IPS-20b (cell line): ENCODE results near the gene ELAC2.

Experiments used
- H3K27ac ChIP-seq: one replicate; pipeline ENCODE4 v1.5.1; 2013; ENCODE audit warnings: low read length
- H3K27me3 ChIP-seq: 2 replicates; pipeline ENCODE4 v1.6.1; 2013; ENCODE audit warnings: mild to moderate bottlenecking, low read length, inconsistent platforms; ENCODE audit not compliant: insufficient read depth
- H3K36me3 ChIP-seq: 2 replicates; pipeline ENCODE4 v1.6.1; 2013; ENCODE audit warnings: low read depth, mild to moderate bottlenecking, inconsistent platforms, low read length, moderate library complexity; ENCODE audit not compliant: insufficient read depth
- H3K4me1 ChIP-seq: 2 replicates; pipeline ENCODE4 v1.6.1; 2013; ENCODE audit warnings: mild to moderate bottlenecking, control low read depth, inconsistent platforms, low read length, moderate library complexity; ENCODE audit not compliant: insufficient read depth
- H3K4me3 ChIP-seq: 2 replicates; pipeline ENCODE4 v1.5.1; 2013; ENCODE audit warnings: mild to moderate bottlenecking, low read length, inconsistent platforms
- H3K9ac ChIP-seq: 2 replicates; pipeline ENCODE4 v1.6.1; 2013; ENCODE audit warnings: low read depth, mild to moderate bottlenecking, inconsistent platforms, low read length, moderate library complexity
- H3K9me3 ChIP-seq: 2 replicates; pipeline ENCODE4 v1.6.1; 2013; ENCODE audit warnings: mild to moderate bottlenecking, low read depth, low read length, inconsistent platforms; ENCODE audit not compliant: insufficient read depth

The ELAC2 gene

GRCh38 chr17:13014801-13015200 lies 3.0 kb downstream of the ELAC2 start:
- no peak overlapping the region for H3K9ac ChIP-seq
- no peaks in the 10 kb centered on the region for H3K9me3 ChIP-seq
- H3K27me3 ChIP-seq = no peaks in the 10 kb centered on the region
- H3K4me3 ChIP-seq = no peak overlapping the region
- peaks cover 3% of the 10 kb centered on the region; the same call in 1 of the 2 replicates for H3K4me1 ChIP-seq
- H3K36me3 ChIP-seq = peaks cover 71% of the 10 kb centered on the region
- H3K27ac ChIP-seq = no peak overlapping the region

GRCh38 chr17:13010959-13011358 lies 6.9 kb downstream of the ELAC2 start:
- no peaks in the 10 kb centered on the region for H3K9me3 ChIP-seq
- H3K4me3 ChIP-seq = no peak overlapping the region
- H3K27me3 ChIP-seq = no peaks in the 10 kb centered on the region
- peaks cover 97% of the 10 kb centered on the region for H3K36me3 ChIP-seq
- no peak overlapping the region for H3K9ac ChIP-seq
- H3K4me1 ChIP-seq = no peaks in the 10 kb centered on the region
- H3K27ac ChIP-seq = no peak overlapping the region

- H3K27me3 ChIP-seq = no peaks in the 10 kb centered on the region
- no peak overlapping the region for H3K27ac ChIP-seq
- H3K9me3 ChIP-seq = no peaks in the 10 kb centered on the region
- H3K4me3 ChIP-seq = no peak overlapping the region
- peaks cover 97% of the 10 kb centered on the region for H3K36me3 ChIP-seq
- no peak overlapping the region for H3K9ac ChIP-seq
- no peaks in the 10 kb centered on the region for H3K4me1 ChIP-seq
Measured at GRCh38 chr17:13008461-13008860, 9.4 kb downstream of the ELAC2 start.

- peaks cover 95% of the 10 kb centered on the region for H3K36me3 ChIP-seq
Measured at GRCh38 chr17:13005530-13005929, 12.3 kb downstream of the ELAC2 start.

GRCh38 chr17:13004336-13004735 lies 13.5 kb downstream of the ELAC2 start:
- H3K4me1 ChIP-seq = no peaks in the 10 kb centered on the region
- H3K36me3 ChIP-seq = peaks cover 93% of the 10 kb centered on the region
- no peaks in the 10 kb centered on the region for H3K9me3 ChIP-seq
- H3K27ac ChIP-seq = no peak overlapping the region
- H3K4me3 ChIP-seq = no peak overlapping the region
- H3K27me3 ChIP-seq = no peaks in the 10 kb centered on the region
- no peak overlapping the region for H3K9ac ChIP-seq

More at GRCh38 chr17:13005530-13005929, 12.3 kb downstream of the ELAC2 start:
- Histone ChIP-seq H3K9me3 (no peaks in the 10 kb centered on the region), H3K4me1 (no peaks in the 10 kb centered on the region), H3K27me3 (no peaks in the 10 kb centered on the region), H3K27ac (no peak overlapping the region), H3K4me3 (no peak overlapping the region), H3K9ac (no peak overlapping the region)

GRCh38 chr17:13003927-13004326 lies 13.9 kb downstream of the ELAC2 start:
- Histone ChIP-seq H3K9me3 (no peaks in the 10 kb centered on the region), H3K27ac (no peak overlapping the region), H3K36me3 (peaks cover 93% of the 10 kb centered on the region), H3K9ac (no peak overlapping the region), H3K4me1 (no peaks in the 10 kb centered on the region), H3K4me3 (no peak overlapping the region), H3K27me3 (no peaks in the 10 kb centered on the region)

- Histone ChIP-seq H3K27me3 (no peaks in the 10 kb centered on the region), H3K4me3 (no peak overlapping the region), H3K9me3 (no peaks in the 10 kb centered on the region), H3K9ac (no peak overlapping the region), H3K36me3 (peaks cover 94% of the 10 kb centered on the region), H3K4me1 (no peaks in the 10 kb centered on the region), H3K27ac (no peak overlapping the region)
Measured at GRCh38 chr17:13003454-13003851, 14.4 kb downstream of the ELAC2 start.

- Histone ChIP-seq H3K27me3 (no peaks in the 10 kb centered on the region), H3K9me3 (no peaks in the 10 kb centered on the region), H3K4me3 (no peak overlapping the region), H3K27ac (no peak overlapping the region), H3K36me3 (peaks cover 94% of the 10 kb centered on the region), H3K4me1 (no peaks in the 10 kb centered on the region), H3K9ac (no peak overlapping the region)
Measured at GRCh38 chr17:13002761-13003453, 14.9 kb downstream of the ELAC2 start.

GRCh38 chr17:13001991-13002615 lies 15.7 kb downstream of the ELAC2 start:
- Histone ChIP-seq H3K9ac (no peak overlapping the region), H3K36me3 (peaks cover 95% of the 10 kb centered on the region), H3K27ac (no peak overlapping the region), H3K9me3 (no peaks in the 10 kb centered on the region), H3K4me1 (no peaks in the 10 kb centered on the region), H3K27me3 (no peaks in the 10 kb centered on the region), H3K4me3 (no peak overlapping the region)

- H3K27me3 ChIP-seq = no peaks in the 10 kb centered on the region
- H3K4me1 ChIP-seq = no peaks in the 10 kb centered on the region
- no peak overlapping the region for H3K9ac ChIP-seq
- H3K36me3 ChIP-seq = peaks cover 97% of the 10 kb centered on the region
- no peak overlapping the region for H3K4me3 ChIP-seq
- H3K9me3 ChIP-seq = no peaks in the 10 kb centered on the region
- H3K27ac ChIP-seq = no peak overlapping the region
Measured at GRCh38 chr17:13000561-13000960, 17.3 kb downstream of the ELAC2 start.

GRCh38 chr17:12998874-12999273 lies 19.0 kb downstream of the ELAC2 start:
- Histone ChIP-seq H3K27ac (no peak overlapping the region), H3K4me3 (no peak overlapping the region), H3K36me3 (peaks cover 97% of the 10 kb centered on the region), H3K9ac (no peak overlapping the region), H3K9me3 (no peaks in the 10 kb centered on the region), H3K27me3 (no peaks in the 10 kb centered on the region), H3K4me1 (no peaks in the 10 kb centered on the region)

GRCh38 chr17:12998461-12998860 lies 19.4 kb downstream of the ELAC2 start:
- Histone ChIP-seq H3K9ac (no peak overlapping the region), H3K9me3 (no peaks in the 10 kb centered on the region), H3K27ac (no peak overlapping the region), H3K4me3 (no peak overlapping the region), H3K27me3 (no peaks in the 10 kb centered on the region), H3K4me1 (no peaks in the 10 kb centered on the region), H3K36me3 (peaks cover 97% of the 10 kb centered on the region)
